Lung (tissue), 12 donors: ENCODE data around the gene TMEM106C. TPM values are rescaled to one million over a fixed set of nuclear protein-coding genes. Genes with fewer than 3 reads are reported as not detected.
A peak's percentile ranks its signal among the peaks of the same experiment; 100 is the strongest.

Source experiments
- ATAC-seq: fragments of 200-7000 bp; cut with Tn5 transposase; one replicate; pipeline ENCODE4 v1.9.1; 2020; ENCODE audit warnings: moderate number of reproducible peaks; ENCODE audit not compliant: insufficient read depth, low FRiP score
- DNase-seq, 3 donors: peaks; one replicate each; pipeline ENCODE4 v3.0.0-alpha.2; 2013 to 2017
- H3K27ac ChIP-seq, 2 donors: one replicate each; pipeline ENCODE4 v1.5.1; 2013; ENCODE audit warnings: mild to moderate bottlenecking in 2 of 2, moderate library complexity in 2 of 2, control low read depth in 1 of 2, inconsistent platforms in 1 of 2, low read depth in 1 of 2, low read length in 1 of 2
- H3K27me3 ChIP-seq, 3 donors: one replicate each; pipeline ENCODE4 v1.5.1; 2013; ENCODE audit warnings: low read length in 2 of 3; ENCODE audit not compliant: control insufficient read depth in 3 of 3, insufficient read depth in 3 of 3
- H3K36me3 ChIP-seq, 4 donors: one replicate each; pipeline ENCODE4 v1.5.1; 2013; ENCODE audit warnings: low read length in 4 of 4, mild to moderate bottlenecking in 1 of 4, moderate library complexity in 1 of 4; ENCODE audit not compliant: control insufficient read depth in 4 of 4, insufficient read depth in 4 of 4
- H3K4me1 ChIP-seq, 5 donors: one replicate each; pipeline ENCODE4 v1.5.1; 2013; ENCODE audit warnings: low read length in 5 of 5, mild to moderate bottlenecking in 2 of 5, moderate library complexity in 1 of 5; ENCODE audit not compliant: control insufficient read depth in 5 of 5, insufficient read depth in 5 of 5
- H3K4me3 ChIP-seq: one replicate; pipeline ENCODE4 v1.5.1; 2013; ENCODE audit warnings: mild to moderate bottlenecking, control low read depth, moderate library complexity
- H3K9ac ChIP-seq, 2 donors: one replicate each; pipeline ENCODE4 v1.5.1; 2013; ENCODE audit warnings: low read length in 2 of 2, control low read depth in 1 of 2; ENCODE audit not compliant: insufficient read depth in 1 of 2
- H3K9me3 ChIP-seq, 4 donors: one replicate each; pipeline ENCODE4 v1.5.1; 2013; ENCODE audit warnings: low read length in 3 of 4, mild to moderate bottlenecking in 1 of 4, moderate library complexity in 1 of 4; ENCODE audit not compliant: control insufficient read depth in 4 of 4, insufficient read depth in 3 of 4
- WGBS, 2 donors: extraction: QIAGEN DNeasy Blood & Tissue Kit; methylation state at CpG; one replicate each; pipeline ENCODE4 v1.1.7; 2013; 5-methylcytosine and 5-hydroxymethylcytosine counted together
- polyA plus RNA-seq, 2 donors: library from polyadenylated mRNA; stranded (reverse); fragments of 200-250 nt; gene quantifications; one replicate each; pipeline ENCODE4 v1.2.1, GENCODE V29; 2013
- total RNA-seq, 2 donors: library from RNA; depleted of rRNA in 1 of 2; stranded (reverse); fragments of >200 nt in 1 of 2; gene quantifications; one replicate each; pipeline ENCODE4 v1.2.1, GENCODE V29; 2014 to 2021
- TF ChIP-seq, protein P1 (sequence below): IDR thresholded peaks from 2 replicates; pipeline ENCODE4 v1.5.1; 2012; ENCODE audit warnings: mild to moderate bottlenecking; ENCODE audit errors: control extremely low read depth, extremely low read depth
- donor health status: control.
- donor health status: control.
- donor health status: Bipolar disorder and iron deficiency.
- donor health status: healthy.
- donor health status: DM: yes; HTN: yes; CAD: no.

The TMEM106C gene
- total and polyA plus RNA-seq, 4 donors, result 29.3 to 53.0 (median 34.1) TPM

- no peak overlapping the region for H3K9ac ChIP-seq
- no peak for DNase-seq
- H3K27me3 ChIP-seq, result peaks cover 0 to 94% (median 72%) of the 10 kb centered on the region in 3 donors
Observed at GRCh38 chr12:48002414-48002730, 39.0 kb downstream of the TMEM106C start.

DNA sequence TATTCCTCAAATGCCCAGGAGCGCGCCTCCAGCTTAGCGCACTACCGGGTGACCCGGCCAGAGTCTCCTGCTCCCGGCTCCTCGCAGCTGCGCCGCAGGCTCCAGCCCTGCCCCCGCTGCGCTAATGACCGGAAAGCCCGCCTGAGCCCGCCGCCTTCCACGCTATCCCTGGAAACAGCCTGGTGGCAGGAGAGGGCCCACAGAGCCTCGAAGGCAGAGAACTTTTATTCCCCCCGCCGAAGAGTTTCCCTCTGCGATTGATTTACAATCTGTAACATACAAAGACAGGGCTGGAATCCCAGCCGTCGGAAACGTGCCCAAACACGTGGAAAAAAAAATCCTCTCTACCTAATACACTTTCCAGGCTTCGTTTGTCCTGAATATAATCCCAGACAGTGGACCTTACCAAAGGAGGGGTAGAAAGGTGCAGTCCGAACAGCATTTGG is 39.4 kb downstream of the TMEM106C start:
- H3K27ac ChIP-seq, result no peak overlapping the region
- no peaks in the 10 kb centered on the region for H3K36me3 ChIP-seq
- peak; percentile 73 to 80 (median 74) for DNase-seq
- peaks cover 0 to 52% (median 10%) of the 10 kb centered on the region in 5 donors for H3K4me1 ChIP-seq
- H3K27me3 ChIP-seq, result peaks cover 0 to 94% (median 76%) of the 10 kb centered on the region in 3 donors
- ATAC-seq, result no peak
- TF ChIP-seq, protein P1, sequence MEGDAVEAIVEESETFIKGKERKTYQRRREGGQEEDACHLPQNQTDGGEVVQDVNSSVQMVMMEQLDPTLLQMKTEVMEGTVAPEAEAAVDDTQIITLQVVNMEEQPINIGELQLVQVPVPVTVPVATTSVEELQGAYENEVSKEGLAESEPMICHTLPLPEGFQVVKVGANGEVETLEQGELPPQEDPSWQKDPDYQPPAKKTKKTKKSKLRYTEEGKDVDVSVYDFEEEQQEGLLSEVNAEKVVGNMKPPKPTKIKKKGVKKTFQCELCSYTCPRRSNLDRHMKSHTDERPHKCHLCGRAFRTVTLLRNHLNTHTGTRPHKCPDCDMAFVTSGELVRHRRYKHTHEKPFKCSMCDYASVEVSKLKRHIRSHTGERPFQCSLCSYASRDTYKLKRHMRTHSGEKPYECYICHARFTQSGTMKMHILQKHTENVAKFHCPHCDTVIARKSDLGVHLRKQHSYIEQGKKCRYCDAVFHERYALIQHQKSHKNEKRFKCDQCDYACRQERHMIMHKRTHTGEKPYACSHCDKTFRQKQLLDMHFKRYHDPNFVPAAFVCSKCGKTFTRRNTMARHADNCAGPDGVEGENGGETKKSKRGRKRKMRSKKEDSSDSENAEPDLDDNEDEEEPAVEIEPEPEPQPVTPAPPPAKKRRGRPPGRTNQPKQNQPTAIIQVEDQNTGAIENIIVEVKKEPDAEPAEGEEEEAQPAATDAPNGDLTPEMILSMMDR, result no peak
- no peaks in the 10 kb centered on the region for H3K9me3 ChIP-seq
- no peak overlapping the region for H3K4me3 ChIP-seq
- H3K9ac ChIP-seq, result no peak overlapping the region
- WGBS, 2 donors, result 2% methylated on average over 26 of the region's 26 CpGs

More at GRCh38 chr12:48002414-48002730, 39.0 kb downstream of the TMEM106C start:
- H3K4me1 ChIP-seq, result peaks cover 0 to 52% (median 10%) of the 10 kb centered on the region in 5 donors
- no peaks in the 10 kb centered on the region for H3K36me3 ChIP-seq
- 4 to 5% methylated on average over 13 of the region's 13 CpGs for whole genome bisulfite sequencing, 2 donors
- TF ChIP-seq, protein P1, result no peak
- ATAC-seq, result no peak
- H3K27ac ChIP-seq, result no peak overlapping the region
- no peaks in the 10 kb centered on the region for H3K9me3 ChIP-seq
- no peak overlapping the region for H3K4me3 ChIP-seq

- 4 to 6% methylated on average over 38 of the region's 38 CpGs for WGBS, 2 donors
- TF ChIP-seq, protein P1, result no peak
- Histone ChIP-seq H3K36me3 (no peaks in the 10 kb centered on the region), H3K27me3 (peaks cover 0 to 88% (median 74%) of the 10 kb centered on the region in 3 donors), H3K27ac (no peak overlapping the region), H3K4me1 (peaks cover 0 to 52% (median 10%) of the 10 kb centered on the region in 5 donors), H3K4me3 (no peak overlapping the region), H3K9me3 (no peaks in the 10 kb centered on the region), H3K9ac (no peak overlapping the region)
- ATAC-seq (no peak), DNase-seq (peak; percentile 35 to 53 (median 48))
Observed at GRCh38 chr12:48003226-48004052, 40.0 kb downstream of the TMEM106C start.
